ENCODE results near the gene DNAJC22. TPM values are rescaled to one million over a fixed set of nuclear protein-coding genes. Genes with fewer than 3 reads are reported as not detected.
A peak's percentile ranks its signal among the peaks of the same experiment; 100 is the strongest.

Gene DNAJC22
- total RNA-seq, 1 experiment from 2014 or later: 27.7 TPM

- peak overlapping the region; percentile 47 for H3K4me2 ChIP-seq (ENCODE audit: low read length)
- H3K4me1 ChIP-seq (ENCODE audit: control insufficient read depth in 1 of 2, insufficient read depth in 2 of 2, low read length in 2 of 2): peaks cover 22 to 60% of the 10 kb centered on the region in 2 experiments
- H3K79me2 ChIP-seq (ENCODE audit: insufficient read depth, low read length): no peaks in the 10 kb centered on the region
- no peak overlapping the region for H2AFZ ChIP-seq (ENCODE audit: low read depth, low read length, poor library complexity, severe bottlenecking)
- H3K9me3 ChIP-seq (ENCODE audit: control insufficient read depth in 1 of 2, insufficient read depth in 1 of 2, low read depth in 1 of 2, low read length in 2 of 2): no peaks in the 10 kb centered on the region
- no peaks in the 10 kb centered on the region for H3K36me3 ChIP-seq (ENCODE audit: control insufficient read depth in 1 of 2, insufficient read depth in 2 of 2, low read length in 2 of 2)
- ChIA-PET CTCF (interaction anchor here (1.1 to 3.0 kb wide), 4 partner anchors 7 to 18 kb away, joined by 7 to 45 read pairs (median 18); no protein-coding TSS in a partner anchor), RAD21 (ENCODE audit: low non-redundant PET in 1 of 2, low total read pairs in 2 of 2, uncharacterized antibody in 2 of 2, unreplicated experiment in 2 of 2) (no interaction called here), POLR2A (no interaction called here)
- DNase-seq (ENCODE audit: low read depth, low spot score) (no peak), ATAC-seq (no peak)
- H3K27ac ChIP-seq (ENCODE audit: low read depth, low read length): no peak overlapping the region; the same call in 1 of the 2 replicates
- BruUV-seq (replicated peaks): no TSS peak
- no peak for TF ChIP-seq CTCF (IDR thresholded peaks at IDR 0.05 in 2 of 3, conservative IDR thresholded peaks at IDR 0.05 in 1 of 3; ENCODE audit: borderline replicate concordance in 1 of 3, insufficient read depth in 1 of 3, low read depth in 2 of 3, low read length in 2 of 3)
- no peak for TF ChIP-seq ZNF274 (IDR thresholded peaks at IDR 0.05; ENCODE audit: low read depth, low read length)
- TF ChIP-seq CEBPB (IDR thresholded peaks at IDR 0.05; ENCODE audit: low read depth): no peak
- no peak for TF ChIP-seq SIN3A (IDR thresholded peaks at IDR 0.05; ENCODE audit: low read depth)
- no peak for TF ChIP-seq YY1 (IDR thresholded peaks at IDR 0.05; ENCODE audit: extremely low read depth, insufficient replicate concordance, low read depth, low read length)
- no peak overlapping the region for H3K9ac ChIP-seq (ENCODE audit: low read length)
- intact Hi-C loops (cut with micrococcal nuclease): no loop called here
- H4K20me1 ChIP-seq (ENCODE audit: insufficient read depth): no peaks in the 10 kb centered on the region
- H3K4me3 ChIP-seq (replicated peaks in 1 of 2; ENCODE audit: low read depth in 1 of 2, low read length in 2 of 2): no peak overlapping the region
- H3K9me2 ChIP-seq (ENCODE audit: insufficient read depth): no peaks in the 10 kb centered on the region
- H3K27me3 ChIP-seq (ENCODE audit: insufficient read depth, low read length): no peaks in the 10 kb centered on the region
These were observed 6.4 kb upstream of the DNAJC22 start for GRCh38 chr12:49340095-49340870.
